Ascending aorta (tissue), 2 donors: ENCODE results near the gene ZDHHC19. TPM values are rescaled to one million over a fixed set of nuclear protein-coding genes. Genes with fewer than 3 reads are reported as not detected.

Source experiments
- DNase-seq, 2 donors: peaks; one replicate each; pipeline ENCODE4 v3.0.0-alpha.2; 2019; ENCODE audit warnings: low spot score in 2 of 2
- H3K27ac ChIP-seq, 2 donors: fragments of 200-600 bp; sonication (generic); one replicate each; pipeline ENCODE4 v1.5.1; 2016 to 2017; ENCODE audit warnings: mild to moderate bottlenecking in 1 of 2
- H3K27me3 ChIP-seq: fragments of 200-600 bp; sonication (generic); one replicate; pipeline ENCODE4 v1.5.1; 2017
- H3K36me3 ChIP-seq, 2 donors: fragments of 200-600 bp; sonication (generic); one replicate each; pipeline ENCODE4 v1.5.1; 2016
- H3K4me1 ChIP-seq, 2 donors: fragments of 200-600 bp; sonication (generic); one replicate each; pipeline ENCODE4 v1.5.1; 2016 to 2017; ENCODE audit warnings: mild to moderate bottlenecking in 1 of 2
- H3K4me3 ChIP-seq, 2 donors: fragments of 200-600 bp; sonication (generic); one replicate each; pipeline ENCODE4 v1.5.1; 2016 to 2017; ENCODE audit warnings: mild to moderate bottlenecking in 1 of 2
- H3K9me3 ChIP-seq, 2 donors: fragments of 200-600 bp; sonication (generic); one replicate each; pipeline ENCODE4 v1.5.1; 2016
- CTCF ChIP-seq, 3 experiments: fragments of 200-600 bp in 2 of 3; fragments of 450-650 bp in 1 of 3; sonication (generic) in 2 of 3; IDR thresholded peaks; one replicate each; pipeline ENCODE4 v1.5.1; 2016 to 2019; ENCODE audit warnings: antibody characterized with exemption in 3 of 3, mild to moderate bottlenecking in 1 of 3, moderate library complexity in 1 of 3
- intact Hi-C: fragments of 100-400 bp; cut with DNase I; formaldehyde crosslinking; loops from one replicate; pipeline ENCODE4 v1.15.1; 2023
- total RNA-seq: library from RNA; depleted of rRNA; stranded (reverse); fragments of >200 nt; gene quantifications from one replicate; pipeline ENCODE4 v1.1.0, GENCODE V29; 2016

ZDHHC19 gene
- total RNA-seq, 1 donor from 2014 or later, result not detected

GRCh38 chr3:196220991-196221390 is 9.8 kb upstream of the ZDHHC19 start:
- H3K4me3 ChIP-seq, result no peak overlapping the region
- no peak for DNase-seq
- no peaks in the 10 kb centered on the region for H3K4me1 ChIP-seq
- H3K36me3 ChIP-seq, result no peaks in the 10 kb centered on the region
- no peak overlapping the region for H3K27ac ChIP-seq
- no peaks in the 10 kb centered on the region for H3K27me3 ChIP-seq
- no peak for TF ChIP-seq CTCF (IDR thresholded peaks at IDR 0.05)
- intact Hi-C loops, result no loop called here
- no peaks in the 10 kb centered on the region for H3K9me3 ChIP-seq

- intact Hi-C loops, result no loop called here
- TF ChIP-seq CTCF (IDR thresholded peaks at IDR 0.05), result no peak
- Histone ChIP-seq H3K9me3 (no peaks in the 10 kb centered on the region), H3K27me3 (no peaks in the 10 kb centered on the region), H3K4me1 (no peaks in the 10 kb centered on the region), H3K4me3 (no peak overlapping the region), H3K36me3 (no peaks in the 10 kb centered on the region), H3K27ac (no peak overlapping the region)
- no peak for DNase-seq
Measured at GRCh38 chr3:196220587-196220986, 9.4 kb upstream of the ZDHHC19 start.

- no peak for DNase-seq
- TF ChIP-seq CTCF (IDR thresholded peaks at IDR 0.05), result no peak
- H3K27me3 ChIP-seq, result no peaks in the 10 kb centered on the region
- no peaks in the 10 kb centered on the region for H3K4me1 ChIP-seq
- H3K36me3 ChIP-seq, result no peaks in the 10 kb centered on the region
- H3K4me3 ChIP-seq, result no peak overlapping the region
- H3K9me3 ChIP-seq, result no peaks in the 10 kb centered on the region
- H3K27ac ChIP-seq, result no peak overlapping the region
- intact Hi-C loops, result no loop called here
Measured at GRCh38 chr3:196219970-196220311, 8.7 kb upstream of the ZDHHC19 start.

- Histone ChIP-seq H3K4me3 (peak overlapping the region; percentile 30 to 41), H3K27me3 (no peaks in the 10 kb centered on the region)
- peak; percentile 49 to 81 for DNase-seq
Measured at GRCh38 chr3:196219194-196219969, 8.2 kb upstream of the ZDHHC19 start.

GRCh38 chr3:196218155-196218712 is 7.0 kb upstream of the ZDHHC19 start:
- Histone ChIP-seq H3K27ac (no peak overlapping the region), H3K27me3 (no peaks in the 10 kb centered on the region), H3K36me3 (no peaks in the 10 kb centered on the region), H3K4me1 (no peaks in the 10 kb centered on the region), H3K4me3 (no peak overlapping the region), H3K9me3 (no peaks in the 10 kb centered on the region)
- DNase-seq, result no peak
- intact Hi-C loops, result no loop called here
- no peak for TF ChIP-seq CTCF (IDR thresholded peaks at IDR 0.05)

More at GRCh38 chr3:196219194-196219969, 8.2 kb upstream of the ZDHHC19 start:
- no peaks in the 10 kb centered on the region for H3K9me3 ChIP-seq
- no peaks in the 10 kb centered on the region for H3K36me3 ChIP-seq
- no peaks in the 10 kb centered on the region for H3K4me1 ChIP-seq
- intact Hi-C loops, result no loop called here
- no peak overlapping the region for H3K27ac ChIP-seq
- no peak for TF ChIP-seq CTCF (IDR thresholded peaks at IDR 0.05)
